HG02623 (cell line): ENCODE results near the gene KCNIP1.

Experiments used
- ATAC-seq: cut with Tn5 transposase; IDR thresholded peaks from one replicate; pipeline ENCODE4 v1.9.1; 2021; ENCODE audit warnings: moderate library complexity; ENCODE audit not compliant: unreplicated experiment

The KCNIP1 gene

GRCh38 chr5:170482511-170482910 lies 21.3 kb upstream of the KCNIP1 start:
- no peak for ATAC-seq

- ATAC-seq, result no peak
Measured at GRCh38 chr5:170483701-170484458, 19.9 kb upstream of the KCNIP1 start.

GRCh38 chr5:170484459-170484831 lies 19.4 kb upstream of the KCNIP1 start:
- ATAC-seq, result no peak

- ATAC-seq, result no peak
Measured at GRCh38 chr5:170484847-170485615, 18.8 kb upstream of the KCNIP1 start.

GRCh38 chr5:170485616-170485911 lies 18.3 kb upstream of the KCNIP1 start:
- ATAC-seq, result no peak

GRCh38 chr5:170486371-170486770 lies 17.4 kb upstream of the KCNIP1 start:
- ATAC-seq, result no peak

- no peak for ATAC-seq
Measured at GRCh38 chr5:170488570-170488969, 15.2 kb upstream of the KCNIP1 start.

- no peak for ATAC-seq
Measured at GRCh38 chr5:170489199-170489598, 14.6 kb upstream of the KCNIP1 start.

GRCh38 chr5:170490381-170490780 lies 13.4 kb upstream of the KCNIP1 start:
- no peak for ATAC-seq

GRCh38 chr5:170491479-170491878 lies 12.3 kb upstream of the KCNIP1 start:
- ATAC-seq, result no peak

GRCh38 chr5:170493028-170493820 lies 10.6 kb upstream of the KCNIP1 start:
- no peak for ATAC-seq

GRCh38 chr5:170494041-170494440 lies 9.8 kb upstream of the KCNIP1 start:
- ATAC-seq, result no peak

GRCh38 chr5:170495825-170496661 lies 7.8 kb upstream of the KCNIP1 start:
- no peak for ATAC-seq

- no peak for ATAC-seq
Measured at GRCh38 chr5:170496662-170497028, 7.2 kb upstream of the KCNIP1 start.

- no peak for ATAC-seq
Measured at GRCh38 chr5:170497311-170498038, 6.3 kb upstream of the KCNIP1 start.

GRCh38 chr5:170498811-170499351 lies 4.9 kb upstream of the KCNIP1 start:
- ATAC-seq, result no peak

GRCh38 chr5:170499621-170500020 lies 4.2 kb upstream of the KCNIP1 start:
- ATAC-seq, result no peak

- ATAC-seq, result no peak
Measured at GRCh38 chr5:170501361-170501760, 2.5 kb upstream of the KCNIP1 start.

- no peak for ATAC-seq
Measured at GRCh38 chr5:170501931-170502330, 1.9 kb upstream of the KCNIP1 start.
